ENCODE data around the gene FXYD4.

The FXYD4 gene

DNA sequence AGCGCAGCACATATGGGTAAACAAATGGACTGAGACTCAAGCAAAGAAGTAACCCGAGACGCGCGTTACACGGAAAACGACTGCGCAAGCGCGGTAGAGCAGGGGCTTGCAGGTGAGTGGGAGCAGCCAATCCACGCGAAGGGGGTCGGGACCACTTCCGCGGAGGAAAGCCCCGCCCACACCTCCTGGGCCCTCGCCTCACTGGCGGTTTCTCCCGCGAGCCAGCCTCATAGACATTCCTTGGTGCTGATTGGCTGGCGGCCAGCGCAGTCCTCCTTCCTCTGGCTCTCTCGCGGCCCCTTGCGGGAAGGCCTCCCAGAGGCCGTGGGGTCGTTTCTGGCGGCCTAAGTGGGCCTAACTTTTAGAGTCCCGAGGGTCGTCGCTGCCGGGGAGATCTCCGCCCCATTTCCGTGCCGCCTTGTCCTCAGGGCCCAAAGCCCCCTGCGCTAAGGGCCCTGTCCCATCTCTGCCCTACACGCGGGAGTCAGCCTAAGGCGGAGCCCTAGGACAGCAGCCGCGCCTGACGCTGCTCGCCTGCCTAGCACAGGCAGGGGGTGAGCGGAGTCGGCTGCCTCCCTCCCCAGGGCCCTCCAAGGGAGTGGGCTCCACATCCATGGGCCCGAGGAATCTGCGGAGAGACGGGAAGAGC, 9.1 kb upstream of the FXYD4 start:
- no peaks in the 10 kb centered on the region for H3K27me3 ChIP-seq (ENCODE audit: insufficient read depth, poor library complexity, severe bottlenecking)
- TF ChIP-seq, protein P1, sequence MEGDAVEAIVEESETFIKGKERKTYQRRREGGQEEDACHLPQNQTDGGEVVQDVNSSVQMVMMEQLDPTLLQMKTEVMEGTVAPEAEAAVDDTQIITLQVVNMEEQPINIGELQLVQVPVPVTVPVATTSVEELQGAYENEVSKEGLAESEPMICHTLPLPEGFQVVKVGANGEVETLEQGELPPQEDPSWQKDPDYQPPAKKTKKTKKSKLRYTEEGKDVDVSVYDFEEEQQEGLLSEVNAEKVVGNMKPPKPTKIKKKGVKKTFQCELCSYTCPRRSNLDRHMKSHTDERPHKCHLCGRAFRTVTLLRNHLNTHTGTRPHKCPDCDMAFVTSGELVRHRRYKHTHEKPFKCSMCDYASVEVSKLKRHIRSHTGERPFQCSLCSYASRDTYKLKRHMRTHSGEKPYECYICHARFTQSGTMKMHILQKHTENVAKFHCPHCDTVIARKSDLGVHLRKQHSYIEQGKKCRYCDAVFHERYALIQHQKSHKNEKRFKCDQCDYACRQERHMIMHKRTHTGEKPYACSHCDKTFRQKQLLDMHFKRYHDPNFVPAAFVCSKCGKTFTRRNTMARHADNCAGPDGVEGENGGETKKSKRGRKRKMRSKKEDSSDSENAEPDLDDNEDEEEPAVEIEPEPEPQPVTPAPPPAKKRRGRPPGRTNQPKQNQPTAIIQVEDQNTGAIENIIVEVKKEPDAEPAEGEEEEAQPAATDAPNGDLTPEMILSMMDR (IDR thresholded peaks at IDR 0.05; ENCODE audit: insufficient read depth, low read length), result no peak
- TF ChIP-seq POLR2AphosphoS5 (IDR thresholded peaks at IDR 0.05; ENCODE audit: low read depth), result no peak; the same call in 1 of the 2 replicates
- no peak for TF ChIP-seq SPI1 (IDR thresholded peaks at IDR 0.05; ENCODE audit: borderline replicate concordance, low read depth)
- TF ChIP-seq, protein P2, sequence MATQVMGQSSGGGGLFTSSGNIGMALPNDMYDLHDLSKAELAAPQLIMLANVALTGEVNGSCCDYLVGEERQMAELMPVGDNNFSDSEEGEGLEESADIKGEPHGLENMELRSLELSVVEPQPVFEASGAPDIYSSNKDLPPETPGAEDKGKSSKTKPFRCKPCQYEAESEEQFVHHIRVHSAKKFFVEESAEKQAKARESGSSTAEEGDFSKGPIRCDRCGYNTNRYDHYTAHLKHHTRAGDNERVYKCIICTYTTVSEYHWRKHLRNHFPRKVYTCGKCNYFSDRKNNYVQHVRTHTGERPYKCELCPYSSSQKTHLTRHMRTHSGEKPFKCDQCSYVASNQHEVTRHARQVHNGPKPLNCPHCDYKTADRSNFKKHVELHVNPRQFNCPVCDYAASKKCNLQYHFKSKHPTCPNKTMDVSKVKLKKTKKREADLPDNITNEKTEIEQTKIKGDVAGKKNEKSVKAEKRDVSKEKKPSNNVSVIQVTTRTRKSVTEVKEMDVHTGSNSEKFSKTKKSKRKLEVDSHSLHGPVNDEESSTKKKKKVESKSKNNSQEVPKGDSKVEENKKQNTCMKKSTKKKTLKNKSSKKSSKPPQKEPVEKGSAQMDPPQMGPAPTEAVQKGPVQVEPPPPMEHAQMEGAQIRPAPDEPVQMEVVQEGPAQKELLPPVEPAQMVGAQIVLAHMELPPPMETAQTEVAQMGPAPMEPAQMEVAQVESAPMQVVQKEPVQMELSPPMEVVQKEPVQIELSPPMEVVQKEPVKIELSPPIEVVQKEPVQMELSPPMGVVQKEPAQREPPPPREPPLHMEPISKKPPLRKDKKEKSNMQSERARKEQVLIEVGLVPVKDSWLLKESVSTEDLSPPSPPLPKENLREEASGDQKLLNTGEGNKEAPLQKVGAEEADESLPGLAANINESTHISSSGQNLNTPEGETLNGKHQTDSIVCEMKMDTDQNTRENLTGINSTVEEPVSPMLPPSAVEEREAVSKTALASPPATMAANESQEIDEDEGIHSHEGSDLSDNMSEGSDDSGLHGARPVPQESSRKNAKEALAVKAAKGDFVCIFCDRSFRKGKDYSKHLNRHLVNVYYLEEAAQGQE (IDR thresholded peaks at IDR 0.05; ENCODE audit: insufficient replicate concordance, low read depth), result no peak
- no peak for TF ChIP-seq GABPA (IDR thresholded peaks at IDR 0.05; ENCODE audit: low read depth)
- no peak overlapping the region; the same call in 1 of the 2 replicates for H3K27ac ChIP-seq (replicated peaks)
- DNase-seq (ENCODE audit: low read depth in 1 of 2, low spot score in 1 of 2), result peak; percentile 72 to 84
- peak overlapping the region; percentile 41 for H3K4me3 ChIP-seq (replicated peaks; ENCODE audit: insufficient read depth, low read length)

DNA sequence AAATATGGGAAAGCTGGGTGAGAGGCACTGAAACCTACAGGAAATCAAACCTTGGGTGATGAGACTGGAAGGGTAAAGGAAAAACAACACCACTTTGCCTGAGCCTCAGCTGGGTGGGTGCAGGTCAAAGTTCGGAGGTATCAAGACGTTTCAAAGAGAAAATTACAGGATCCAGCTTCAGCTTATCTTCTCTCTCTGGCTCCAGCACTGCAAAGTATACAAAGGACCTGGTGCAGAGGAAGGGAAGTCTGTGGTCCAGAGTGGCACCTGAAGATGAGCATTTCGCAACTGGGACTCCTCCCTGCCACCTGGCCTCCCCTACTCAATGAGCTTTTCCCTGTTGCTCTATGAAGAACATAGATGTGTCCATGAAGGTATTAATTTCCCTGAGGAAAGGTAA, 6.4 kb upstream of the FXYD4 start:
- no peaks in the 10 kb centered on the region for H3K27me3 ChIP-seq (ENCODE audit: insufficient read depth, poor library complexity, severe bottlenecking)
- H3K4me3 ChIP-seq (replicated peaks; ENCODE audit: insufficient read depth, low read length), result no peak overlapping the region
- DNase-seq (ENCODE audit: low read depth in 1 of 2, low spot score in 1 of 2), result no peak
- H3K27ac ChIP-seq (replicated peaks), result no peak overlapping the region
- TF ChIP-seq, protein P1 (IDR thresholded peaks at IDR 0.05; ENCODE audit: insufficient read depth, low read length), result no peak
- TF ChIP-seq POLR2AphosphoS5 (IDR thresholded peaks at IDR 0.05; ENCODE audit: low read depth) (no peak), GABPA (IDR thresholded peaks at IDR 0.05; ENCODE audit: low read depth) (no peak), SPI1 (IDR thresholded peaks at IDR 0.05; ENCODE audit: borderline replicate concordance, low read depth) (no peak)
- TF ChIP-seq, protein P2 (IDR thresholded peaks at IDR 0.05; ENCODE audit: insufficient replicate concordance, low read depth), result no peak

DNA sequence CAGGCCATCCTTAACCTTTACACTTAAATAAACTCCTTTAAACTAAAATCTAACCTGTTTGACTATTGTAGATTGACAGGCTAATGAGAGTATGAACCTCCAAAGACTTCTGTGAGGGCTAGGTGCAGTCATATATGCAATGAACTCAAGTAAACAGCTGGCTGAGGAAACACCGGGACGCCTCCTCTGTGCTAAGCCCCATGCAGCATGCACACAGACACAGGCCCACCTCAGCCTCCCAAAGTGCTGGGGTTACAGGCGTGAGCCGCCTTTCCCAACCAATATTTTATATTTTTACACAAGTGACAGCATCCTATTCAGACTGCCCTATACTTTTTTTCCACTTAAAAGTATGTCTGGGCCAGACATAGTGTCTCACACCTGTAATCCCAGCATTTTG, 1.5 kb upstream of the FXYD4 start:
- no peak for DNase-seq (ENCODE audit: low read depth in 1 of 2, low spot score in 1 of 2)
- H3K4me3 ChIP-seq (replicated peaks; ENCODE audit: insufficient read depth, low read length), result no peak overlapping the region
- no peaks in the 10 kb centered on the region for H3K27me3 ChIP-seq (ENCODE audit: insufficient read depth, poor library complexity, severe bottlenecking)
- TF ChIP-seq, protein P1 (IDR thresholded peaks at IDR 0.05; ENCODE audit: insufficient read depth, low read length), result no peak
- TF ChIP-seq SPI1 (IDR thresholded peaks at IDR 0.05; ENCODE audit: borderline replicate concordance, low read depth) (no peak), GABPA (IDR thresholded peaks at IDR 0.05; ENCODE audit: low read depth) (no peak), POLR2AphosphoS5 (IDR thresholded peaks at IDR 0.05; ENCODE audit: low read depth) (no peak)
- TF ChIP-seq, protein P2 (IDR thresholded peaks at IDR 0.05; ENCODE audit: insufficient replicate concordance, low read depth), result no peak
- H3K27ac ChIP-seq (replicated peaks), result no peak overlapping the region
